Measurements from ENCODE around the gene REXO4. TPM values are rescaled to one million over a fixed set of nuclear protein-coding genes. Genes with fewer than 3 reads are reported as not detected.

The REXO4 gene
- polyA plus RNA-seq, 1 of the 3 experiments (the other 2 are of a cell fraction) = 37.3 TPM

DNA sequence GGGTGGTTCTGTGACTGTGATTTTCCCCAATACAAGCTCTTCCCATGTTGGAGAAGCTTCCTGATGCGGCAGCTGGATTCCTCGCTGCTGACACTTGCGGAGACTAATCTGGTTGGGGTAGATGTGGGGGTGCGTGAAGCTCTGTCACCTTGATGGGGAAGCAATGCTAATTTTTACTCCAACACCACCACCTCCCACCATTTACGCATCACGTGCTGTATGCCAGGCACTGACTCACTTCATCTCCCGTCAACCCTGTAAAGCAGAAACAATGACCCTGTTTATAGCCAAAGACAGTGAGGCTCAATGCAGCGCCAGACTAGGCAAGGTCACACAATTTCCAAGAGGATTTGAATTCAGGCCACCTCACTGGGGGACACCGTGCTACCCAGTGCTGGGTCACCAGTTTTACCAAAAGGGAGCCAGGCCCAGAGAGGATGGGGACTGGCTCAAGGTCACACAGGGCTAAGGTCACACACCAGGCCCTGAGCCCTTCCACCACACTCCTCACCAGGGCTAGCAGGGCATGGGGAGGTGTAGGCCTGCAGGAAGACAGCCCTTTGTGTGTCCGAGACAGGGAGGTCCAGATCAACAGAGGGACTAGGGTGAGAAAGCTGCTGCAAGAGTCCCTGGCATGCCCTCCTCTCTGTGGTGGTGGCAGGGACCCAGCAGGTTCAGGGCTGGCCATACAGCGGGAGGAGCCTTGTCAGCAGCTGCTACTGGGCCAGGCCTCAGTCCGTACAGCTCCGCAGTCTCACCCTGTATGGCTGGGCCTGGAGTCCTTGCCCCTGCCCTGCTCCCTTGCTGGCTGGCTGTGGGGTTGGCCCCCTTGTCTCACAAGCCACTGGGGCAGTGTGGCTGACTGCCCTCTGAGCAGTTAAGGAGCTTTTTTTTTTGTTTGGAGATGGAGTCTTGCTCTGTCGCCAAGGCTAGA is 38.4 kb downstream of the REXO4 start:
- POLR2A ChIA-PET = no interaction called here
- 94% methylated on average over 12 of the region's 14 CpGs for WGBS (ENCODE audit: low lambda C conversion rate)
- TF ChIP-seq, protein P1, sequence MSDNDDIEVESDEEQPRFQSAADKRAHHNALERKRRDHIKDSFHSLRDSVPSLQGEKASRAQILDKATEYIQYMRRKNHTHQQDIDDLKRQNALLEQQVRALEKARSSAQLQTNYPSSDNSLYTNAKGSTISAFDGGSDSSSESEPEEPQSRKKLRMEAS (IDR thresholded peaks at IDR 0.05; ENCODE audit: low read depth) = no peak
- TF ChIP-seq SIN3A (IDR thresholded peaks at IDR 0.05; ENCODE audit: borderline replicate concordance, low read depth, low read length) (no peak), RCOR1 (IDR thresholded peaks at IDR 0.05; ENCODE audit: low read length) (no peak), GABPA (IDR thresholded peaks at IDR 0.05; ENCODE audit: low read depth) (no peak), EZH2phosphoT487 (IDR thresholded peaks at IDR 0.05; ENCODE audit: borderline replicate concordance, low read depth) (no peak), RAD21 (IDR thresholded peaks at IDR 0.05; ENCODE audit: low read length) (no peak), TEAD4 (IDR thresholded peaks at IDR 0.05; ENCODE audit: borderline replicate concordance, insufficient read depth) (no peak), FOXJ3 (CRISPR knock-in tag; IDR thresholded peaks at IDR 0.05) (no peak), SMC3 (IDR thresholded peaks at IDR 0.05; ENCODE audit: low read depth, low read length) (no peak), RFX5 (IDR thresholded peaks at IDR 0.05; ENCODE audit: low read length) (no peak), GATA2 (CRISPR knock-in tag; IDR thresholded peaks at IDR 0.05) (no peak), NRF1 (IDR thresholded peaks at IDR 0.05; ENCODE audit: low read depth, low read length) (no peak), ELF1 (IDR thresholded peaks at IDR 0.05) (no peak), MXI1 (IDR thresholded peaks at IDR 0.05; ENCODE audit: low read depth, low read length) (no peak), RXRA (IDR thresholded peaks at IDR 0.05; ENCODE audit: borderline replicate concordance, low read depth) (no peak), CHD2 (IDR thresholded peaks at IDR 0.05; ENCODE audit: low read length, partially characterized antibody) (no peak)
- TF ChIP-seq, protein P2, sequence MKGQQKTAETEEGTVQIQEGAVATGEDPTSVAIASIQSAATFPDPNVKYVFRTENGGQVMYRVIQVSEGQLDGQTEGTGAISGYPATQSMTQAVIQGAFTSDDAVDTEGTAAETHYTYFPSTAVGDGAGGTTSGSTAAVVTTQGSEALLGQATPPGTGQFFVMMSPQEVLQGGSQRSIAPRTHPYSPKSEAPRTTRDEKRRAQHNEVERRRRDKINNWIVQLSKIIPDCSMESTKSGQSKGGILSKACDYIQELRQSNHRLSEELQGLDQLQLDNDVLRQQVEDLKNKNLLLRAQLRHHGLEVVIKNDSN (IDR thresholded peaks at IDR 0.05; ENCODE audit: borderline replicate concordance, low read depth) = no peak
- TF ChIP-seq, protein P3, sequence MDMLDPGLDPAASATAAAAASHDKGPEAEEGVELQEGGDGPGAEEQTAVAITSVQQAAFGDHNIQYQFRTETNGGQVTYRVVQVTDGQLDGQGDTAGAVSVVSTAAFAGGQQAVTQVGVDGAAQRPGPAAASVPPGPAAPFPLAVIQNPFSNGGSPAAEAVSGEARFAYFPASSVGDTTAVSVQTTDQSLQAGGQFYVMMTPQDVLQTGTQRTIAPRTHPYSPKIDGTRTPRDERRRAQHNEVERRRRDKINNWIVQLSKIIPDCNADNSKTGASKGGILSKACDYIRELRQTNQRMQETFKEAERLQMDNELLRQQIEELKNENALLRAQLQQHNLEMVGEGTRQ (IDR thresholded peaks at IDR 0.05; ENCODE audit: borderline replicate concordance, low read depth, low read length) = no peak

More for the DNA sequence above, 38.4 kb downstream of the REXO4 start:
- Histone ChIP-seq H2AFZ (ENCODE audit: low read depth) (no peak overlapping the region), H4K20me1 (ENCODE audit: insufficient read depth) (peaks cover 9% of the 10 kb centered on the region), H3K79me2 (ENCODE audit: insufficient read depth) (peaks cover 18% of the 10 kb centered on the region), H3K27me3 (ENCODE audit: insufficient read depth) (no peaks in the 10 kb centered on the region), H3K4me2 (no peak overlapping the region), H3F3A (replicated peaks; ENCODE audit: insufficient read depth) (peaks cover 9% of the 10 kb centered on the region), H3K9me3 (no peaks in the 10 kb centered on the region), H3K4me3 (ENCODE audit: low read depth in 2 of 2, low read length in 1 of 2) (no peak overlapping the region), H3K4me1 (ENCODE audit: control insufficient read depth in 1 of 2, insufficient read depth in 2 of 2, low read depth in 1 of 2, low read length in 1 of 2) (peaks cover 0 to 5% of the 10 kb centered on the region in 2 experiments; a peak in 1 of 4 replicates), H3K27ac (ENCODE audit: low read depth in 2 of 2, low read length in 1 of 2) (no peak overlapping the region), H3K9ac (no peak overlapping the region), H3K36me3 (replicated peaks in 1 of 2; ENCODE audit: control insufficient read depth in 1 of 2, insufficient read depth in 2 of 2, low read length in 1 of 2) (no peaks in the 10 kb centered on the region), H3K9me2 (no peaks in the 10 kb centered on the region)
- DNase-seq = no peak
- CTCF ChIA-PET = interaction anchor here (0.6 to 0.7 kb wide), 2 partner anchors 104 to 107 kb away, joined by 3 read pairs; no protein-coding TSS in a partner anchor
